RKO (cell line): Measurements from ENCODE around the gene MORN5.

ENCODE experiments used
- DNase-seq: peaks from one replicate; pipeline ENCODE4 v3.0.0-alpha.2; 2016; ENCODE audit warnings: low spot score

Gene MORN5

DNA sequence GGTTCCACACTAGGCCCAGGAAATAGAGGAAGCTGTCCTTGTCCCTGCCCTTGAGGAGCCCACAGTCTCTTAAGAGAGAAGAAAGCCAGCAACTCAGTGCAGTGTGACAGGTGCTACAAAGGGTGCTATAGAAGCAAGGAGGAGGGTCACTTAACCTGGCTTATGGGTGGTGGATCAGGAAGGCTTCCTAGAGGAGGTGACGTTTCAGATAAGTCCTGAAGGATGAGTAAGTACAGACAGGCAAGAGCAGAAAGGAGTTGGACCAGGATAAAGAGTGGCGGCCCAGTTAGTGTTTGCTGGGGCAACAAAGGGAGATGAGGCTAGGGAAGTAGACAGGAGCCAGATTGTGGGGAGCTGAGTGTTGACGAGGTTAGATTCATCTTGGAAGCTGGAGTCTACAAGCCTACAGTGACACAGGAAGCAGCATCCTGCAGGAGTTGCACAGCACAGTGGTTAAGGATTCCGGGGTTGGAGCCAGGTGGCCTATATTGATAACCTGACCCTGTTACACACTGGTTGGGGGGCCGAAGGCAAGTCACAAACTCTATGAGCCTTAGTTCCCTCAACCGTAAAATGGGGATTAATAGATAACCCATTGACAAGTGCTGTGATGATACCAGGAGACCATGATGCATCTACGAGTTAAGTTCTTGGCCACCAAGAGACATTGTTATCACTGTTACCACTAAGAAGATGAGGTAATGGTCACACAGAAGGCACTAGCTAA, 74.5 kb downstream of the MORN5 start:
- DNase-seq, result no peak

- peak; percentile 49 for DNase-seq
Observed at GRCh38 chr9:122236681-122237080, 77.0 kb downstream of the MORN5 start.

- DNase-seq, result no peak
Observed at GRCh38 chr9:122239722-122240121, 80.0 kb downstream of the MORN5 start.

GRCh38 chr9:122244349-122244748, 84.6 kb downstream of the MORN5 start:
- DNase-seq, result no peak

DNA sequence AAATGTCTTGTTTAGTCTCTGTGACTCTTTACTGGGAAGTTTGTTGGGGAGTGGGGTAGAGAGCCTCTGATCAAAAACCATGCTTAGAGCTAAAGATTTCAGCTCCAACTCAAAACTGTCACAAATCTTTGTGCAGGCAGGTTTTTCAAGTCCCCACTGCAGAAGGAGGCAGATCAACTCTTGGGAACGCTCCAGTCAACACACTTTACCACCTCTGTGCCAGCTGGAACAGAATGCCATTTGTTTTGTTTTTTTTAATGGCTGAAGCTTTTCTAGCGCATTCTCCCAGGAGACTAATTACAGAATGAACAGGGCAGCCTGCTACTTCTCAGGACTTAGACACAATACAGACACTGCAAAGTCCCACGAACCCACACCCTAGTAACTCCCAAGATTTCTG, 87.0 kb downstream of the MORN5 start:
- no peak for DNase-seq

DNA sequence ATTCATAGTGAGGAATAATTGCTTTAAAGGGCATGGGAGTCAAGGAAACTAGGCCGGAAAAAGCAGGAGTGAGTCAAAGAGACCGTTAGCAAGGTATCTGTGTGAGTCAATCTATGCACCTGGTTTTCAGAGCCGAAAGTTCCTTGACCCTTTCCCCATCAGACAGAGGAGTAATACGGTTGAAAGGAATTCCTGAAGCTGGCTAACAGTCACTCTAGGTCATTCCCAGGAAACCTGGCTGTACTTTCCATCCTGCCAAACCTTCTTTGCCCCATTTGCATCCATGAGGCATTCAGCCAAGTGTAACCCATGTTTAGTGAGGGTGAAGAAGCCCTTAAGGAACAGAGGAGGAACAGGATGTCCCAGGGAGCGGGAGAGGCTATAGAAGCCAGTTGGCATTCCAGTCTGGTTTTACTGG, 88.7 kb downstream of the MORN5 start:
- no peak for DNase-seq
